Ammon's horn (tissue), 1 donor: ENCODE data around the gene UNC93B1.
A peak's percentile ranks its signal among the peaks of the same experiment; 100 is the strongest.
"Not testable (repeated sequence)": the region's sequence is repeated elsewhere in the genome, so short reads cannot be mapped to it uniquely, and the experiment has no call there.

Experiments used
- DNase-seq: peaks from one replicate; pipeline ENCODE4 v3.0.0-alpha.2; 2016; ENCODE audit warnings: low spot score

The UNC93B1 gene

DNA sequence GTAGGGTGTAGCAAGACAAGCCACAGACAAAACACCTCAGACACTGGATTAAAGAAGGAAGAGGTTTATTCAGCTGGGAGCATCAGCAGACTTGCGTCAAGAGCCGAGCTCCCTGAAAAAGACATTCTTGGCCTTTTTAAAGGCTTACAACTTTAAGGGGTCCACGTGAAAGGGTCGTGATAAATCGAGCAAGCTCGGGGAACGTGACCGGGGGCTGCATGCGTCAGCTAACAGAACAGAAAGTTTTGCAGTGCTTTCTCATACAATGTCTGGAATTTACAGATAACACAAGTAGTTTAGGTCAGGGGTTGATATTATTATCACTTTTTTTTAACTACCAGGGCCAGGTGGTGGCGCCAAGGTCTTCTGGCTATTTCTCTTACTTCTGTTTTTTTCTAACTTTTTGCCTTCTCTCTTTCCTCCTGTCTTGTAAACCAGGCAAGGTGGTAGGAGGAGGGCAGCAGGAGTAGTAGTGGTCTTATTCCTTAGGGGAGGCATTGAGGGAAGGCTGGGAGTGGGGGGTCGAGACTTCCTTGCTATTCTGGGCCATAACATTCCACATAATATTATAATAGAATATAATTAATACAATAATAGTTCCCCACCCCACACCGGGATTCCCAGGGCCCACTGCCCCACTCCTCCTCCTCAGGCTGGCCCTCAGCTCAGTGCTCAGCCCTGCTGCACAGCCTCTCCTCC, 5.6 kb upstream of the UNC93B1 start:
- no peak for DNase-seq

DNA sequence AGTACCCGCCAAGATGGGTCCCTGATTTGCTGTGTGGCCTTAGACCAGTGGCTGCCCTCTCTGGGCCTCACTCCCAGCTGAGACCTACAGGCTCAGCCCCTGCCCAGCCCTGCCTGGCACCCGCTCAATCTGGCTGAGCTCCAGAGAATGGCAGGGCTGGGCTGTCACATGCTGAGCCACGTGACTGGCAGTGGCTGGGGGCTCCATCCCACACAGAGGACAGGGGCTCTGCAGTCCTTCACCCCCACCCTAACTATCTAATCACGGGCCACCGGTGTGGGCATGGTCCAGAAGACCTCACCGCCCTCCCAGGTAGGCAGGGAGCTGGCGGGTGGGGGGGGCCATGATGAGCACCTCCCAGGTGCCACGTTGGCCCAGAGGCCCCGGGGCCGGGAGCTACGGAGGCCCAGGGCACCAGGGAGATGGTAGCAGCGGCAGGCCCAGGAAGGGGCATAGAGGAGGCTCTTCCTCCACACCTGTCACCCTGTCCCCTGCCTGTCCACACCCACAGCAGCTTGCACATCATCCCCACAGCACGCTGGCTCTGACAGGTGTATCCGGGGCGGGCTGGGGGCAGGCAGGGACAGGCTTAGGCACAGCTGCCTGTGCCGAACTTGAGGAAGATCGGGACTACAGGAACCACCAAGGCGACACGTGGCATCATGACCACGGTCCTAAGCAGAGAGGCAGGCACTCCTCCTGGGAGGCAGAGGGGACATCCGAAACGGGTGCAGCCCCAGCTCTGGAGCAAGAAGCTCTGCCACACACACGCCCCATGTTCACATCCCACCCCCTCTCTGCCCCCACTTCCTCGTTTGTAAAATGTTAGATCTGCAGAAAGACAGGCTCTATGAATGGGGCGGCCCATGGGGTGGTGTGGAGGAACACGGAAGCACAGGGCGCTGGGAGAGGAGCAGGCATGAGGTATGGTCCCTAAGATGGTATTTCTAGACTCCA, 4.8 kb upstream of the UNC93B1 start:
- no peak for DNase-seq

DNA sequence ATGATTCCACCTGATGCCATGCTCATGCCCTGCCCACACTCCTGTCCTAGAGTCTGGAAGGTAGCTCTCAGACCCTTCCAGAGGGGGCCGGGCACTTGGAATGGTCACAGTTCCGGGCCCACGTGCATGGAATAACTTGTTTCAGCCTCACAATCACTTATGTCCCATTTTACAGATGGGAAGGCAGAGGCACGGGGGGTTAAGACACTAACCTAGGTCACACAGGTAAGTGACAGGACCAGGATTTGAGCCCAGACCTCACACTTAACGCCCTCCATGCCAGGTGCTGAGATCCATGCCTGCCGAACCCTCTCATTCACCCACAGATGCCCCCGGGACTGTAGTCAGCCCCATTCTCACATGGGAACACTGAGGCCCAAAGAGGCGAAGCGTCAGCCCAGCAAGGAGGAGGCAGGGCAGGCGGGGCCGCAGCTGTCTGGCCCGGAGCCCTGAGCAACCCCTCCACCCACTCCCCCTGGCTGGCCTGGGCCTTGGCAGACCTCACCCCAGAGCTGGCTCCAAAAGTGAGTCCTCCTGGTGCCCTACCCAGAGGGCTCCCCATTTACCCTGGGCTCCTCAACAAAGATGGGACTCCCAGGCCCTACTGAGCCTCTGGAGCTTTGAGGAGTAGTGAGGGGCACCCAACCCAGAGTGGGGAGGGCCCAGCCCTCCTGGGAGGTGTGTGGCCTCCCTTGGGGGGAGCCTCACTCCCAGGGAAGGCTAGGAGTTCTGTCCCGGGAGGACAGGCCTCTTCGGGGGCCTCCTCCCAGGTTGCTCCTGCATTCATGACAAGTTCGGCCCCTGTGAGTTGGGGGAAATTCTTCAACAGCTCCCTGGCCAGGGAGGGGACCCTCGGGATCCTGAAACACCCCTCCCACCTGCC, 3.8 kb upstream of the UNC93B1 start:
- no peak for DNase-seq

DNA sequence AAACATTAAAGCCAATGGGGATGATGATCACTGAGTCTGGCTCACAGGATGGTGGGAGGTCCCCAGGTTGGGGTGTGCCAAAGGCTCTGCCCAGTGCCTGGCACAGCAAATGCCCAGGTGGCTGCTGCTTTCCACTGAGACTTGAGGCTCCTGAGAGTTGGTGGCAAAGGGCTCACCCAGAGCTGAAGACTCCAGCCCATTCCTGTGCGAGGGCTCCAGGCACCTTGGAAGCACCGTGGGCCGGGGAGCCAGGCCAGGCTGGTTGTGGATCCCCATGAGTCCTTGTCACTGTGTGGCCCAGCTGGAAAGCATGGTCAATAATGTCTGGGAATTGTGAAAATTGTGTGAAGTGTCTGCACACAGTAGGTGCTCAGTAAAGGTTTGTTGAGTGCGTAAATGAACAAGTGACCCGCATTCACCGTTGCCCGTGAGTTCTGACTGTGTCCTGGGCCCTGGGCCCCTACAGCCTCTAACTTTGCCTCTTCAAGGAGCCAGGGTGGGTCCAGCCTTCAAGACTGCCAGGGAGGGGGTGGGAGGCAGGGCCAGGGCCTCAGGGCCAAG, 2.8 kb upstream of the UNC93B1 start:
- no peak for DNase-seq

DNA sequence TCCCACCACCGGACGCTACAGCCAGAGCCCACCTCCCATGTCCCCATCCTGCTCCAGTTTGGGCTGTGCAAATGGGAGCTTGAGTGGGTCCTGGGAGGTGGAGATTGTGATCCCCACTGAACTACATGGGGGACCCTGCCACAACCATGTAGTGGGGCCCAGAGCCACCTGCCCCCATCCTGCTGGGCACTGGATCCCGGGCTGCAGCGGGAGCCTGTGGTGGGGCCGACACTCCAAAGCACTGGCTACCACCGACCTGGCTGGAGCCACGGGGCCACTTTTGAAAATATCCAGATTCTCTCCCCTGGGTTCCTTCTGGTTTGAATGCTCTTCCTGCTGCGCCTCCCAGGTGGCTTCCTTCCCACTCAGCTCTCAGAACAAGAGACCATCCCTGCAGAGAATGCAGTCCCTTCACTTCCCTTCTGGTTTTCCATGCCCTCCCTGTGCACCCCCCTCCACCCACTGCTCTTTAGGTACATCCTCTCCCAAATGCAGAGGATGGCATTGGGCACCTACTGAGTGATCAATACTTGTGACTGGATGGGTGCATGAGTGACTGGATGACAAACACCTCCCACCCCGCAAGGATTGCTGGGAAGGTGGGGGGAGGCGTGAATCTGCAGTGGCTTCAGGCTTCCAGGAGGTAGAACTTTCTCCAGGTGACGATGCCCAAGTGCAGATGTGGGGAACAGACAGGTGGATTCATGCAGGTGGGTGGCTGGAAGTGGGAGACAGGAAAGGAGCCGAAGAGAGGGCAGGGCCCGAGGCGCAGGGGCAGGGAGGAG, 846 bp upstream of the UNC93B1 start:
- peak; percentile 83 for DNase-seq

DNA sequence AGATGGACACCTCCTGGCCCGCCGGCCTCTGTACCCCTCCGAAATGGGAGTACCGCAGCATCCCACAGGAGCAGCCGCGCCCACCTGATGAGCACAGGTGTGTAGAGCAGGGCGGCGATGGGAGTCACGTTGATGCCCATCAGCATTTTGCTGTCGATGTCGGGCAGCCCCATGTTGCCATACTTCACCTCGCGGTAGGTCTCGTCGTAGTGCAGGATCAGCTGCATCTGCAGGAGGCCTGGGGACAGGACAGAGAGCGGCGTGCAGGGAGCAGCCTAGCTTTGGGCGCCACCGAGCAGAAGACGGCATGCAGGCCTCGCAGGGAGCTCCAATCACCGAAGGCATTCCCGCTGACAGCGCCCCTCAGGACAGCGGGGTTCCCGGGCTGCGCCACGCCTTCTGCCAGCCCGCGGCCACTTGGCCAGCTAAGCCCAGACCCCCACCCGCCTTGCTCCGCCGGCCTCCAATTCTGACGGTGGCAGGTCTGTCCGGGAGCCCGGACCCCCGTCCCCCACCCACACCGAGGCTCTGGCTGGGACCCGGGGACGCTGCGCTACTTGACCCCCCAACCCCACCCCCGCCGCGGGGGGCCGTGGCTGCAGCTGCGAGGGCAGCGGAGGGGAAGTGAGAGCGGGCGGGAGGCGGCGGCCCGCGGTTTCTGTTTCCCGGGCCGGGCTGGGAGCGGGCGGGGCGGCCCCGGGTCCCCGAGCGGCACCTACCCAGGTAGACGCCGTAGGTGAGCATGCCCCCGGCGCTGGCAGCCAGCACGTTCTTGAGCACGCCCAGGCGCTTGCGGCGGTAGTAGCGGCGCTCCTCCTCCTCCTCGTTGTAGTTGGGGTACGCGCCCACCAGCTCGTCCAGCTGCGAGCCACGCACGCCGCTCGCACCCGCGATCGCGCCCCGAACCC, 705 bp downstream of the UNC93B1 start:
- peak; percentile 11 for DNase-seq

DNA sequence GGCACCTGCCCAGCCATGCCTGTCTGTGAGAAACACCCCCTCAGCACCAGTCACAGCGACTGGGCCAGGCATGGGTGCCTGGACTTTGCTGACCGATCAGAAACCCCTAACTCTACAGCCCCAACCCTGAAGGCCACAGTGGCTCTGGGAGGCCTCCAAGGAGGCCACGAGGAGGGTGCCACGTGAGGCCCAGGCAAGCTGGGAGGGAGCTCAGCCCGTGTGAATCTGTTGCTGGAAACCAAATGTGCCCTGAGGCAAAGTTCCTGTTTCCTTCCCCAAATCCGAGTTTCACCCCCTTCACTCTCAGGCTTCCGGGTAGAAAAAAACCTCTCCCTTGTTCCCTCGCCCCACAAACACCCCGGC, 1.3 kb downstream of the UNC93B1 start:
- peak; percentile 45 for DNase-seq

DNA sequence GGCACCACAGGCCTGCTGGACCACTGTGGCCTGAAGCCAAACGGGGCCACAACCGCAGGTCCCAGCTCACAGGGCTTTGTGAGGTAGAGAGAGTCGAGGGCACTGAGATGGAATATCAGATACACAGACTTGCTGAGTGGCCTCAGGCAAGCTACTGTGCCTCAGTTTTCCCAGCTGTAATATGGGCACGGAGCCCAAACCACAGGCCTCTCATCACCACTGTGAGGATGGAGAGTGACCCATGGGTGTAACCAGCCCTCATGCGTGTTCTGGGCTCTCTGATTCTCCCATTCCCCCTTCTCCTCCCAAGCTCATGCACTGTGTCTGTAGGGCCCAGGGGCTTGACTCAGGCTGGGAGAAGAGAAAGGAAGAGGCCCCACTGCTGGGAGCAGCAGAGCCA, 4.2 kb downstream of the UNC93B1 start:
- DNase-seq: no peak

DNA sequence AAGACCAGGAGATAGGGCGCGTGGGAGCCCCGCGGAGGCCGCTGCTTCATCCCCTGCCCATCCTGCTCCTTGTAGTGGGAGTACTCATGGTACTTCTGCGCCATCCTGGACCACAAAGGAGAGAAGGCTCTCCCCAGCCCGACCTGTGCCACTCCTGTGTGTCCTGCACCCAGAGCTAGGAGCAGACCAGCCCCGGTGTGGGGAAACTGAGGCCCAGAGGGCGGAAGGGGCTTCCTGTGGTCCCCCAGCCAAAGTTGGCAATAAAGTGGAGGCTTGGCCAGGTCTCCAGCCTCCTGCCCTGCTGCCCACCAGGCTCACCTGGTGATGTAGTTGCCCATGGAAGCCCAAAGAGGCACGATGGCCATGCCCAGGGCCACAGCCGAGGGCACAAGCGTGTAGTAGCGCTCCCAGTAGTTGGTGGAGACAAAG, 4.7 kb downstream of the UNC93B1 start:
- no peak for DNase-seq

DNA sequence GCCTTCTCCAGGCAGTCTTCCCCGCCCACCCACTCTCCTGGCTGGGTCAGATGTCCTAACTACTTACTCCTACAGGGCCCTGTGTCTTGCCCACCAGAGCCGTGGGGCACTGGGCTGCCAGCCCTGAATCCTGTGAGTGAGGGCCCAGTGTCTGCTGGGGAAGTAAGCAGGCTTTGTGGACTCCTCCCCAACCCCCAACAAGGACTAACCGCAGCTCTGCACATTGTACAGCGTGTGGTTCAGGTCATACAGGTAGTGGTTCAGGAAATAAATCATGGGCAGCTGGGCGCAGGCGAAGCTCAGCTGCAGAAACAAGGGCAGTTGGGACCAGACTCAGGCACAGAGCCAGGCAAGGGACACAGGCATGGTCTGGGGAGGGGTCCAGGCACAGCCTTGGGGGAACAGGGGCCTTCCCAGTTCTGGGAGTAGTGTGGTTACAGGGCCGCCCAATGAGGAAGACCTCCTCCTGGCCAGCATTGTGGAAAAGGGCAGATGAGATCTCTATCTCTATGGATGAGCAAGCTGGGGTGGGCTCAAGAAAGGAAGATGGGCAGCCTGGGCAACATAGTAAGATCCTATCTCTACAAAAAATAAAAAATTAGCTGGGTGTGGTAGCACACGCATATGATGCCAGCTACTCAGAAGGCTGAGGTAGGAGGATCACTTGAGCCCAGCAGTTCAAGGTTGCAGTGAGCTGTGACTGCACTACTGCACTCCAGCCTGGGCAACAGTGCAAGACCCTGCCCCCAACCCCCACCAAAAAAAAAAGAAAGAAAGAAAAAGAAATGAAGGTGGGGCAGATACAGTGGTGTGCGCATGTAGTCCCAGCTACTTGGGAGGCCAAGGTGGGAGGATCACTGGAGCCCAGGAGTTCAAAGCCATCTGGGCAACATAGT, 5.5 kb downstream of the UNC93B1 start:
- peak; percentile 1 for DNase-seq

DNA sequence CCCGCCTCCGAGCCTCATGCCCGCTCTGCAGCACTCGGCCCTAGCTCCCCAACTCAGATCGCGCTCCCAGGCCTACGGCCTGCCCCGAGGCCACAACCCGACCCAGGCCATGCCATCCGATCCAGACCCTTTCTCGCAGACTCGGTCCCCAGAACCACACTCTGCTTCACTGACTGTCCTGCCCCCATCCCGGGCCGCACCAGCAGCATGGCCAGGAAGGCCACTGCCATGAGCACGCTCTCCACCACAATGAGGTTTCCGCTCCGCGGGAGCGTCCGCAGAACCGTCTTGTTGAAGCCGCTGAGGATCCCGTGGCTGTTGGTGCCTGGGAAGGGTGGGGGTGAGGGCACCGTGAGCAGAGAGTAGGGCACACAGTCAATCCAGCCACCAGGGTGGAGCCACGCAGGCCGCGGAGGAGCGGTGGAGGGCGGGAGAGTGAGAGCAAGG, 6.4 kb downstream of the UNC93B1 start:
- peak; percentile 2 for DNase-seq

DNA sequence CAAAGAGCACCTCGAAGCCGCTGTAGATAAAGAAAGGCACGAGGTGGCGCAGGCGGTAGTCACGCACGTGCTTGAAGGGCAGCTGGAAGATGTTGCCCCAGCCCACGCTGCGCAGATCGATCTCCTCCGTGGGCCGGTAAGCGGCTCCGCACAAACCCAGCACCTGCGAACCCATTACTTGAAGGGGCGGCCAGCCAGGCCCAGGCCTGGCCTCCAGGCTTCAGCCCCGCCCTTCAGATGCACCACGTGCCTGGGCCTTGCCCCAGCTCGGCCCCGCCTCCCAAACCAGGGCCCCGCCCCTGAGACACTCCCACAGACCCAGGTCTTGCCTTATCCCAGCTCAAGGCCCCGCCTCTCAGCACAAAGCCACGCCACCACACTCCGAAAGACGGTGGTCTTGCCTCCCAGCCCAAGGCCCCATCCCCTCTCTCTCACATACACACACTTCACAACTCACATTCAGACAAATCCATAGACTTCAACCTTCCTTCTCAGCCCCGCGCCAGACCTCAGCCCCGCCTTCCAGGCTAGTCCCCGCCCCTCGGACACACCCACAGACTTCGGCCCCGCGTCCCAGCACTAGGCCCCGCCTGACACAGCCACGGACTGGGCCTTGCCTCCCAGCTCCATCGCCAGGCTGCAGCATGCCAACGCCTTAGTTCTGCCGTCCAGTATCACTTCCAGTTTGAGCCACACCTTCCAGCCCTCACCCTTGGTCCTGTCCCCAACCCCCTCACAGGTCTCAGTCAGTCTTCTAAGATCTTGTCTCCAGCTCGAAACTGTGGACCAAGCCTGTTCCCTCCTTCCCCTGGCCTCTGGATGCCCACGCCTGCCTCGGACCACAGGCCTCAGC, 7.0 kb downstream of the UNC93B1 start:
- peak; percentile 39 for DNase-seq

DNA sequence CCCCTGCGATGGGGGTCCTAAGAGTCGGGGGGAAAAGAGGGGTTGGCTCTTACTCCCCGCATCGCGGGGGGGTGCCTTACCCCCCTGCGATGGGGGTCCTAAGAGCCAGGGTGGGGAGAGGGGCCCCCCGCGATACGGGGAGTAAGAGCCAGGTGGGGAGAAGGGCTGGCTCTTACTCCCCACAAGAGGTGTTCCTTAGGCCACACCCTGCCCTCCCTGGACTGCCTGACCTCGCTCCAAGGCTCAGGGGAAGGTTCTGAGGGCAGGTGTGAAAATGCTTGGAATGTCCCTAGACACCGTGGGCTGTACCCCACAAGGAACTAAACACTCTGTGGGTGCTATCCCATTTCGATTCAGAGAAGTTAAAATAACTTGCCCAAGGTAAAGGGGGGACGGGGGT, 7.8 kb downstream of the UNC93B1 start:
- no peak for DNase-seq

DNA sequence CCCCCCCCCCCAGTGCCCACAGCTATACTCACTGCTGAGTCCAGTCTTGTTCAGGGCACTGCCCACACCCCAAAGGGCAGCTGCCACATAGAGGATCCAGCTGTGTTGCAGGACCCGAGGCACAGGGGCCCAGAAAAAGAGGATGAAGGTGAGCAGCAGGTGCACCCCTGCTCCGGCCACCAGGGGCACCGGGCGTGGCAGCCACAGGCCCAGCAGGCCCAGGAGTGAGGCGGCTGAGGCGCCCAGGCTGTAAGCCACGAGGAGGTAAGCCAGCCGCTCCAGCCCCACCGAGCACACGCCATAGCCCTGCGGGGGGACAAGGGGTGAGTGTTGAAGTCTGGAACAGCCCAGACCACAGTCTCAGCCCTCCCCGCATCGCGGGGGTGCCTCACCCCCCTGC, 8.3 kb downstream of the UNC93B1 start:
- not testable (repeated sequence) for DNase-seq

DNA sequence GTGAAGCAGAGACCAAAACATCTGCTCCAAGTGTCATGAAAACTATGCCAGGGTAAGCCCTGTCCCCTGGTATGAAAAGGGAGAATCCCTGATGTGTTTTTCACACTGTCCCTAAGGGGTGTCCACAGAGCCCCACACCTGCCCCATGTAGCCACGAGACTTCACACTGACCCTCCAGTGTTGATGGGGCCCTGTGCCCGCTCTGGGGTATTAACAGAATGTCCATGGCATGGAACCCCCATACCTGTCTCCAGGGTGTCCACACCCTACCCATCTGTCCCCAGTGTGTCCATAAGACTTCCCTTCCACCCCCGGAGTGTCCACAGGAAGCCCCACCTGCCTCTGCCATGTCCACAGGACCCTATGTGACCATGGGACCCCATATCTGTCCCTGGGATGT, 8.8 kb downstream of the UNC93B1 start:
- not testable (repeated sequence) for DNase-seq

DNA sequence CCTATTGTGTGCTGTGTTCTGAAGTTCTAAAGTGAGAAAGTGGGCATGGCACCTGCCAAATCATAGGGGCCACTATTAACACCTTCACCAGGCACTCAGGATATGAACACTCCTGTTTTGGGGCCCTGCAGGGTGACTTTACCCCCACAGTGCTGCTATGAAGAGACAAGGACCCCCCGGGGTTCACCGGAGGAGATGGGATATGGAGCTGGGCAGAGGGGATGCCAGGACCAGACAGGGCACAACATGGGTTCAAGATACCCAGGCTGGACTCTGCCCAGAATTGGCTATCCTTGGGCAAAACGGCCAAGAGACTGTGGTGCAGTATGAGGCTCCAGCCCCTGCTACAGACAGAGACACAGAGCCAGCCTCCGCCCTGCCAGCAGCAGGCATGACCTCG, 9.5 kb downstream of the UNC93B1 start:
- DNase-seq: not testable (repeated sequence)

DNA sequence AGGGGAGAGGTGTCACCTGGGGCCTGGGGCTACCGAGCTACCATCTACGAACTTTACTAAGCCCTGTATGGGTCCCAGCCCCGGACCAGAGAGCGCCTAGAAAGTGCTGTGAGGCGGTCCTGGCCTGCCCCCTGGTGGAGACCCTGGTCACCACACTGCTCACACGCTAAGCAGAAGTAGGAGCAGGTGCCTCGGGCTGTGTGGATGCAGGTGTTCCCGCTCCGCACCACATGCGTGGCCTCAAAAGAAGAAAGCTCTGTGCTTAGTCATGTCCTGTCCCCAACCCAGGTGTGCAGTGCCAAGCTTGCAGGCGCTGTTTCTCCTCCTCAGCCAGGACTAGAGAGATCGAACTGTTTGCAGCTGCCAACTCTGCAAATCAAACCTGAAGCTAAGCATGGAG, 10.1 kb downstream of the UNC93B1 start:
- DNase-seq: peak; percentile 10
